Measurements from ENCODE around the gene ZSCAN10. TPM values are rescaled to one million over a fixed set of nuclear protein-coding genes. Genes with fewer than 3 reads are reported as not detected.
"Not testable (repeated sequence)": the region's sequence is repeated elsewhere in the genome, so short reads cannot be mapped to it uniquely, and the experiment has no call there.

ZSCAN10 gene
- total RNA-seq, 4 donors from 2014 or later, result 1.7 TPM; not detected in 3

DNA sequence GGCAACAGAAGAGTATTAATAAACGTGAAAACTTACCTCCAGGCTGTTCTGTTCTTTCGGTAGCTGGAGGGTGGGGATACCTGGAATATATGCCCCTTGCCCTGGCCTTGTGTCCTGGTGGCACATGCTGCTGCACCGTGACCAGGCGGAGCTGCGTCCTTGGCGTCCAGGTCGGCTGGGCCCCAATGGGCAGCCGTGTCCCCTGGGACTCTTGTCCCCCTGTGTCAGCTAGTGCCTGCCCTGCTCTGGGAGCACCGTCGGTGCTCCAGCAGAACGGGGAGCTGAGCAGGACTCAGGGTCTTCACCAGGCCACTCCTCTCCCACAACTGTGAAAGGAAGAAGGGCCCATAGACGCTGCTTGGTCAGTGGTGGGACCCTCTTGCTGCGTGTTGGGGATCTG, 43.7 kb upstream of the ZSCAN10 start:
- no peak for ATAC-seq
- Histone ChIP-seq H3K9me3 (no peaks in the 10 kb centered on the region), H3K4me3 (no peak overlapping the region), H3K36me3 (peaks cover 0 to 54% of the 10 kb centered on the region in 2 donors), H3K27ac (no peak overlapping the region), H3K4me1 (no peaks in the 10 kb centered on the region), H3K27me3 (no peaks in the 10 kb centered on the region)
- whole genome bisulfite sequencing, 2 donors (ENCODE audit: low coverage in 1 of 2), result 50% methylated on average over 1 of the region's 13 CpGs; no CpG with 5 or more reads in 1 of the 2 donors
- TF ChIP-seq, protein P1, sequence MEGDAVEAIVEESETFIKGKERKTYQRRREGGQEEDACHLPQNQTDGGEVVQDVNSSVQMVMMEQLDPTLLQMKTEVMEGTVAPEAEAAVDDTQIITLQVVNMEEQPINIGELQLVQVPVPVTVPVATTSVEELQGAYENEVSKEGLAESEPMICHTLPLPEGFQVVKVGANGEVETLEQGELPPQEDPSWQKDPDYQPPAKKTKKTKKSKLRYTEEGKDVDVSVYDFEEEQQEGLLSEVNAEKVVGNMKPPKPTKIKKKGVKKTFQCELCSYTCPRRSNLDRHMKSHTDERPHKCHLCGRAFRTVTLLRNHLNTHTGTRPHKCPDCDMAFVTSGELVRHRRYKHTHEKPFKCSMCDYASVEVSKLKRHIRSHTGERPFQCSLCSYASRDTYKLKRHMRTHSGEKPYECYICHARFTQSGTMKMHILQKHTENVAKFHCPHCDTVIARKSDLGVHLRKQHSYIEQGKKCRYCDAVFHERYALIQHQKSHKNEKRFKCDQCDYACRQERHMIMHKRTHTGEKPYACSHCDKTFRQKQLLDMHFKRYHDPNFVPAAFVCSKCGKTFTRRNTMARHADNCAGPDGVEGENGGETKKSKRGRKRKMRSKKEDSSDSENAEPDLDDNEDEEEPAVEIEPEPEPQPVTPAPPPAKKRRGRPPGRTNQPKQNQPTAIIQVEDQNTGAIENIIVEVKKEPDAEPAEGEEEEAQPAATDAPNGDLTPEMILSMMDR (IDR thresholded peaks at IDR 0.05), result no peak
- TF ChIP-seq POLR2AphosphoS5 (IDR thresholded peaks at IDR 0.05) (no peak), POLR2A (IDR thresholded peaks at IDR 0.05) (no peak), EP300 (IDR thresholded peaks at IDR 0.05) (no peak)

DNA sequence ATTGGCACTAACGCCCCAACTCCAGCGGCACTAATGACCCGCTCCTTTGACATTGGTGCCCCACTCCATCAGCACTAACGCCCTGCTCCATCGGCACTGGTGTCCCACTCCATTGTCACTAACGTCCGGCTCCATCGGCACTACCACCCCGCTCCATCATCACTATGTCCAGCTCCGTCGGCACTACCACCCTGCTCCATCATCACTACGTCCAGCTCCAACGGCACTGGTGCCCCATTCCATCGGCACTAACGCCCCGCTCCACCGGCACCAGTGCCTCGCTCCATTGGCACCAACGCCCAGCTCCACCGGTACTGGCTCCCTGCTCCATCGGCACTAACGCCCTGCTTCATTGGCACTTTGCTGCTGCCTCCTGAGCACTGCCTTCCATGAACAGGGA, 43.2 kb upstream of the ZSCAN10 start:
- no peaks in the 10 kb centered on the region for H3K9me3 ChIP-seq
- no peak for TF ChIP-seq POLR2AphosphoS5 (IDR thresholded peaks at IDR 0.05)
- TF ChIP-seq, protein P1 (IDR thresholded peaks at IDR 0.05), result no peak
- no peak for TF ChIP-seq EP300 (IDR thresholded peaks at IDR 0.05)
- TF ChIP-seq POLR2A (IDR thresholded peaks at IDR 0.05), result no peak
- H3K4me1 ChIP-seq, result peaks cover 0 to 3% (median 0%) of the 10 kb centered on the region in 3 donors
- 92 to 93% methylated on average over 3 to 16 of the region's 22 CpGs for WGBS, 2 donors (ENCODE audit: low coverage in 1 of 2)
- no peaks in the 10 kb centered on the region for H3K27me3 ChIP-seq
- no peak for ATAC-seq
- peaks cover 0 to 58% of the 10 kb centered on the region in 2 donors for H3K36me3 ChIP-seq
- H3K27ac ChIP-seq, result no peak overlapping the region
- H3K4me3 ChIP-seq, result no peak overlapping the region

DNA sequence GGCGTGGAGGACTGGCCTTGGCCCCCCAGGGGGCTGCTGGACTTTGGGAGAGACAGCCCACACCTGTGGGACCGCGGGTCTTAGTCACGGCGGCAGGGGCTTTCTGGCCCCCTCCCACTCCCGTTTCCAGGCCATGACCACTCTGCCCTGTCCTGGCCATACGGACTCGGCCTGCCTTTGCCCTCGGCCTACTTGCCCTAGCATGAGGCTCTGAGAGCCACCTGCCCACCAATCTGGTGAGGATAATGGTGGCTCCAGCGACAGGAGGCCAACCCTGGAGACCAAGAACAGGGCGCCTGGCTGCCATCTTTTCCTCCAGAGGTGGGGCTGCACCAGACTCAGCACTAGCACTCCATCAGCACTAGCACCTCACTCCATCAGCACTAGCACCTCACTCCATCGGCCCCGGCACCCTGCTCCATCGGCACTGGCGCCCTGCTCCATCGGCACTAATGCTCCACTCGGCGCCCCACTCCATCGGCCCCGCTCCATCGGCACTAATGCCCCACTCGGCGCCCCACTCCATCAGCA, 42.8 kb upstream of the ZSCAN10 start:
- TF ChIP-seq POLR2AphosphoS5 (IDR thresholded peaks at IDR 0.05) (no peak), EP300 (IDR thresholded peaks at IDR 0.05) (no peak), POLR2A (IDR thresholded peaks at IDR 0.05) (no peak)
- TF ChIP-seq, protein P1 (IDR thresholded peaks at IDR 0.05), result no peak

DNA sequence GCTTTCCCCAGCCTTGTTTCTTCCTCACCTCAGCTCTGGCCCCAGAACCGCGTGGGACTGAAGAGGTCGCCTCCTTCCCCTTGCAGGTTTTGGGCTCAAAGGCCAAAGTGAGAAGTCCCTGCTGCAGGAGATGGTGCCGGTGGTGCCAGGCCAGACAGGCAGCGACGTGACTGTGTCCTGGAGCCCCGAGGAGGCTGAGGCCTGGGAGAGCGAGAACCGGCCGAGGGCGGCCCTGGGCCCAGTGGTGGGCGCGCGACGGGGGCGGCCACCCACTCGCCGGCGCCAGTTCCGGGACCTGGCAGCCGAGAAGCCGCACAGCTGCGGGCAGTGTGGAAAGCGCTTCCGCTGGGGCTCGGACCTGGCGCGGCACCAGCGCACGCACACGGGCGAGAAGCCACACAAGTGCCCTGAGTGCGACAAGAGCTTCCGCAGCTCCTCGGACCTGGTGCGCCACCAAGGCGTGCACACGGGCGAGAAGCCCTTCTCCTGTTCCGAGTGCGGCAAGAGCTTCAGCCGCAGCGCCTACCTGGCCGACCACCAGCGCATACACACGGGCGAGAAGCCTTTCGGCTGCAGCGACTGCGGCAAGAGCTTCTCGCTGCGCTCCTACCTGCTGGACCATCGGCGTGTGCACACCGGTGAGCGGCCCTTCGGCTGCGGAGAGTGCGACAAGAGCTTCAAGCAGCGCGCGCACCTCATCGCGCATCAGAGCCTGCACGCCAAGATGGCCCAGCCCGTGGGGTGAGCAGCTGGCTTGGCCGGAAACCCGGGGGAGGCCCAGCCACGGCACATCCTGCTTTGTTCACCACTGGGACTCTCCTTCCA, 41.7 kb upstream of the ZSCAN10 start:
- peaks cover 0 to 18% (median 5%) of the 10 kb centered on the region in 3 donors for H3K4me1 ChIP-seq
- H3K4me3 ChIP-seq, result no peak overlapping the region
- TF ChIP-seq POLR2A (IDR thresholded peaks at IDR 0.05) (no peak), POLR2AphosphoS5 (IDR thresholded peaks at IDR 0.05) (no peak), EP300 (IDR thresholded peaks at IDR 0.05) (no peak)
- TF ChIP-seq, protein P1 (IDR thresholded peaks at IDR 0.05), result no peak
- H3K9me3 ChIP-seq, result no peaks in the 10 kb centered on the region
- ATAC-seq, result no peak
- no peaks in the 10 kb centered on the region for H3K27me3 ChIP-seq
- WGBS, 2 donors (ENCODE audit: low coverage in 1 of 2), result 40% methylated on average over 1 of the region's 69 CpGs; no CpG with 5 or more reads in 1 of the 2 donors
- H3K36me3 ChIP-seq, result peaks cover 0 to 61% of the 10 kb centered on the region in 2 donors
- H3K27ac ChIP-seq, result no peak overlapping the region

More for the DNA sequence above, 42.8 kb upstream of the ZSCAN10 start:
- Histone ChIP-seq H3K4me3 (no peak overlapping the region), H3K4me1 (peaks cover 0 to 8% (median 0%) of the 10 kb centered on the region in 3 donors), H3K9me3 (no peaks in the 10 kb centered on the region), H3K27ac (no peak overlapping the region), H3K36me3 (peaks cover 0 to 61% of the 10 kb centered on the region in 2 donors), H3K27me3 (no peaks in the 10 kb centered on the region)
- WGBS, 2 donors (ENCODE audit: low coverage in 1 of 2), result 93 to 94% methylated on average over 6 to 12 of the region's 23 CpGs
- no peak for ATAC-seq

DNA sequence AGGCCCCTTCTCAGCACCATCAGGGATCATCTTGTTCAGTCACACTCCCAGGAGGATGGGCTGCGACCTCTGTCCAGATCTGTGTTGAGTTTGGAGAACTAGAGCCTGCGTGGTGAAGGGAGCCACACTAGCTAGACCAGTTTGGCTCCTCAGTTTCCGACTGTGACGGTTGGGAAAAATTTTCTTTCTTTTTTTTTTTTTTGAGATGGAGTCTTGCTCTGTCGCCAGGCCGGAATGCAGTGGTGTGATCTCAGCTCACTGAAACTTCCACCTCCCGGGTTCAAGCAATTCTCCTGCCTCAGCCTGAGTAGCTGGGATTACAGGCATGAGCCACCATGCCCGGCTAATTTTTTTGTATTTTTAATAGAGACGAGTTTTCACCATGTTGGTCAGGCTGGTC, 40.5 kb upstream of the ZSCAN10 start:
- Histone ChIP-seq H3K36me3 (peaks cover 0 to 61% of the 10 kb centered on the region in 2 donors), H3K4me1 (peaks cover 0 to 23% (median 7%) of the 10 kb centered on the region in 3 donors)
- 75 to 86% methylated on average over 4 to 9 of the region's 9 CpGs for WGBS, 2 donors (ENCODE audit: low coverage in 1 of 2)
- not testable (repeated sequence) for H3K9me3 ChIP-seq, H3K4me3 ChIP-seq, H3K27me3 ChIP-seq, H3K27ac ChIP-seq, ATAC-seq

All from gastroesophageal sphincter (tissue), 4 donors.